HG02884 (cell line): ENCODE results near the gene VPS51.

Experiments used
- ATAC-seq: cut with Tn5 transposase; IDR thresholded peaks from one replicate; pipeline ENCODE4 v1.9.1; 2021; ENCODE audit warnings: mild to moderate bottlenecking, moderate library complexity; ENCODE audit not compliant: unreplicated experiment

Gene VPS51

GRCh38 chr11:65071907-65072630 lies 23.9 kb upstream of the VPS51 start:
- ATAC-seq: no peak

- ATAC-seq: no peak
These were observed 23.4 kb upstream of the VPS51 start for GRCh38 chr11:65072631-65072966.

- no peak for ATAC-seq
These were observed 18.6 kb upstream of the VPS51 start for GRCh38 chr11:65077451-65077850.

- ATAC-seq: no peak
These were observed 17.9 kb upstream of the VPS51 start for GRCh38 chr11:65078151-65078550.

- ATAC-seq: no peak
These were observed 17.1 kb upstream of the VPS51 start for GRCh38 chr11:65078786-65079342.

GRCh38 chr11:65083134-65083833 lies 12.7 kb upstream of the VPS51 start:
- ATAC-seq: no peak

- ATAC-seq: peak; percentile 87
These were observed 12.0 kb upstream of the VPS51 start, which contains the start of the genes CDCA5 and ZFPL1 for GRCh38 chr11:65083834-65084597. CDCA5 (minus strand) TSS chr11:65084040; CDS start chr11:65083978, 62 bp downstream. ZFPL1 (plus strand) TSS chr11:65084222; CDS start chr11:65084699, 477 bp downstream.

- ATAC-seq: no peak
These were observed 11.2 kb upstream of the VPS51 start for GRCh38 chr11:65084598-65085375.

GRCh38 chr11:65085446-65085845 lies 10.6 kb upstream of the VPS51 start:
- no peak for ATAC-seq

- no peak for ATAC-seq
These were observed 9.2 kb upstream of the VPS51 start for GRCh38 chr11:65086809-65087208.

GRCh38 chr11:65087216-65087615 lies 8.8 kb upstream of the VPS51 start:
- ATAC-seq: no peak

GRCh38 chr11:65087827-65088226 lies 8.2 kb upstream of the VPS51 start:
- no peak for ATAC-seq

GRCh38 chr11:65089621-65090020 lies 6.4 kb upstream of the VPS51 start:
- no peak for ATAC-seq

GRCh38 chr11:65090628-65091027 lies 5.4 kb upstream of the VPS51 start:
- no peak for ATAC-seq

GRCh38 chr11:65095427-65095826 lies 587 bp upstream of the VPS51 start:
- no peak for ATAC-seq

- no peak for ATAC-seq
These were observed 912 bp downstream of the VPS51 start for GRCh38 chr11:65096926-65097325.

- no peak for ATAC-seq
These were observed 4.8 kb downstream of the VPS51 start for GRCh38 chr11:65100674-65101350.

GRCh38 chr11:65102142-65103095 lies 6.4 kb downstream of the VPS51 start:
- ATAC-seq: no peak

GRCh38 chr11:65103476-65103875 lies 7.5 kb downstream of the VPS51 start:
- ATAC-seq: no peak
